GM13977 (cell line): ENCODE measurements around the gene GLB1L2.

Experiments used
- DNase-seq: peaks from one replicate; pipeline ENCODE4 v3.0.0; 2012; ENCODE audit warnings: low spot score
- in situ Hi-C: fragments of 300-500 bp; cut with MboI; formaldehyde crosslinking; loops from one replicate; pipeline ENCODE4 v1.12.0; 2022; ENCODE audit warnings: low sequenced_read_pairs, low pct_unique_long_range_greater_than_20kb, mixed read lengths, inconsistent platforms; ENCODE audit not compliant: unreplicated experiment
- TF ChIP-seq, protein P1 (sequence below): IDR thresholded peaks from 2 replicates; pipeline ENCODE4 v1.5.1; 2012; ENCODE audit warnings: mild to moderate bottlenecking, control low read depth; ENCODE audit not compliant: insufficient read depth; ENCODE audit errors: extremely low read depth, missing control alignments

Gene GLB1L2

DNA sequence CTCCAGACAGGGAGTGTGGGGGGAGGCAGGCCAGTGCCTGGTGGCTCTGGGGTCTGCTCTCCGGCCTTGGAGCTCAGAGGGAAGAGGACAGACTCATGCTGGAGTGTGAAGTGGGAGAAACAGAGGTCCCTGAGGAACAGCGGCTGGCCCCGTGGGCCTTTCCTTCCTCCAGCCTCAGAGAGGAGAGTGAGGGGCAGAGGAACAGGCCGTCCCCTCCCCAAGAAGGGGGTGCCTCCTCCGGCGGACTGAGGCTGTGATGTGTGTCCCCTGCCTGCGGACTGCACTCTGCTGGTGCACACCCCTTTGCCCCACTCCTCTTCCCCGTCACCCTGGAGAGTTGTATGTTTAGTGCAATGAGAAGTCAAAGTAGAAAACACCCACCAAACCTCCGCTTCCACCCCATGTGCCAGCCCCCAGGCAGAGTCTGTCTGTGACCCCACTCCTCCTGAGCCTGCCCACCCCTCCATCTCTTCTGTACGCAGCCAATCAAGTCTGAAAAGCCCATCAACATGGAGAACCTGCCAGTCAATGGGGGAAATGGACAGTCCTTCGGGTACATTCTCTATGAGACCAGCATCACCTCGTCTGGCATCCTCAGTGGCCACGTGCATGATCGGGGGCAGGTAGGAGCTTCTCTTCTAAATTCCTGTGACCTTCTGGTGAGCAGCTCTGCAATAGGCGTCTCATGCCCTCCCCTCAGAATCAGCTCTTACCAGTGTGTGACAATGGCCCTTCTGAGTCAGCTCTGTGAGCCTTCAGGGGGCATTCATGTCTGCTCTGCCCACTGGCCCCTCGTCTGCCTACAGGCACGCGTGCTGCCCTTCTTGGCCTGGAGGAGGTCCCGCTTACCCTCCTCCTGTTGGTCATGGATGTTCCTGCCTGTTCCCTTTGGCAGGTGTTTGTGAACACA is 39.0 kb downstream of the GLB1L2 start:
- TF ChIP-seq, protein P1, sequence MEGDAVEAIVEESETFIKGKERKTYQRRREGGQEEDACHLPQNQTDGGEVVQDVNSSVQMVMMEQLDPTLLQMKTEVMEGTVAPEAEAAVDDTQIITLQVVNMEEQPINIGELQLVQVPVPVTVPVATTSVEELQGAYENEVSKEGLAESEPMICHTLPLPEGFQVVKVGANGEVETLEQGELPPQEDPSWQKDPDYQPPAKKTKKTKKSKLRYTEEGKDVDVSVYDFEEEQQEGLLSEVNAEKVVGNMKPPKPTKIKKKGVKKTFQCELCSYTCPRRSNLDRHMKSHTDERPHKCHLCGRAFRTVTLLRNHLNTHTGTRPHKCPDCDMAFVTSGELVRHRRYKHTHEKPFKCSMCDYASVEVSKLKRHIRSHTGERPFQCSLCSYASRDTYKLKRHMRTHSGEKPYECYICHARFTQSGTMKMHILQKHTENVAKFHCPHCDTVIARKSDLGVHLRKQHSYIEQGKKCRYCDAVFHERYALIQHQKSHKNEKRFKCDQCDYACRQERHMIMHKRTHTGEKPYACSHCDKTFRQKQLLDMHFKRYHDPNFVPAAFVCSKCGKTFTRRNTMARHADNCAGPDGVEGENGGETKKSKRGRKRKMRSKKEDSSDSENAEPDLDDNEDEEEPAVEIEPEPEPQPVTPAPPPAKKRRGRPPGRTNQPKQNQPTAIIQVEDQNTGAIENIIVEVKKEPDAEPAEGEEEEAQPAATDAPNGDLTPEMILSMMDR: no peak
- in situ Hi-C loops: no loop called here

DNA sequence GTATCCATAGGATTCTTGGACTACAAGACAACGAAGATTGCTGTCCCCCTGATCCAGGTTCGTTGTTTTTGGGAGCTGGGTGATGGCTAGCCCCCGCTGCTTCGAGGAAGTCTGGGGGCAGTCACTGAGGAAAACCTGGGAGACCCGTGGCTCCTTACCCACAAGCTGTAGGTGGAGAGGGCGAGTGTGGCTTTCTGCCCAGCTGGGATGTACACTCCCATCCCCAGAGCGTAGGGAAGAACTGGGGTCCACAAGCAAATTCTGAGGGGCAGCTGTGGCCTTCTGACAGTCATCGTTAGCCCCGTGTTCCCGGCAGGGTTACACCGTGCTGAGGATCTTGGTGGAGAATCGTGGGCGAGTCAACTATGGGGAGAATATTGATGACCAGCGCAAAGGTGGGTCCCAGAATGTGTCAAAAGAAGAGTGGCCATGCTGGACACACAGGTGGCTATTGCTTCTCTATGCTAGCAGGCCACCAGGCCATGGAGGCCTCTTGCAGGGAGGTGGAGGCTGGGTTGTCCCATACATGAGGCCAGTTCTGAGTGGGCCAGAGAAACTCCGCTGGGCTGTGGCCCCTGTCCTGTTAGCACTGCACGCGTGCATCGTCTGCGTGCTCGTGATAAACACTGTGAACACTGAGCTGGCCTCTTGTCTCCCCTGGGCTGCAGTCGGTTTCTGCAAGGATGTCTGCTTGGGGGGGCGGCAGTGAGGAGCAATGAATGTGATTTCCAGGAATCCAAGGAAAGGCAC is 39.8 kb downstream of the GLB1L2 start:
- in situ Hi-C loops: no loop called here
- TF ChIP-seq, protein P1: no peak
- no peak for DNase-seq

More for the DNA sequence above, 39.0 kb downstream of the GLB1L2 start:
- no peak for DNase-seq

DNA sequence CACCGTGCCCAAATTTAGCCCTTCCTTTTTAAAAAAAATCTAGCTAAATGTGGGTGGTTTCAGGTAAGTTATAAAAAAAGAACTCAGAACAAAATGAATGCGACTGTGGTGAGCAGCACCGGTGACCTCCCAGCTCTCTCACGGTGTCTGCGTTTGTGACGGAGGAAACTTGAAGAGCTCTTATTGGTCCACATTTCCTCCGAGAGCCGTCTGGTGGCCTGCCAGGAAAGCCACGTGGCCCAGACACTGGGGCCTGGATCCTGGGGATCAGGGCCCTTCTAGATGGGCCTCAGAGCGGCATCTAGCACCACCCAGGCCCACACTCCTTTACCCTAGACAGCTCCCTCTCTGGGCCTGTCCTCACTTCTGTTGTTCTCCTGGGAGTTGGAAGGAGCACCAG is 40.7 kb downstream of the GLB1L2 start:
- in situ Hi-C loops: no loop called here
- TF ChIP-seq, protein P1: no peak
- DNase-seq: no peak

DNA sequence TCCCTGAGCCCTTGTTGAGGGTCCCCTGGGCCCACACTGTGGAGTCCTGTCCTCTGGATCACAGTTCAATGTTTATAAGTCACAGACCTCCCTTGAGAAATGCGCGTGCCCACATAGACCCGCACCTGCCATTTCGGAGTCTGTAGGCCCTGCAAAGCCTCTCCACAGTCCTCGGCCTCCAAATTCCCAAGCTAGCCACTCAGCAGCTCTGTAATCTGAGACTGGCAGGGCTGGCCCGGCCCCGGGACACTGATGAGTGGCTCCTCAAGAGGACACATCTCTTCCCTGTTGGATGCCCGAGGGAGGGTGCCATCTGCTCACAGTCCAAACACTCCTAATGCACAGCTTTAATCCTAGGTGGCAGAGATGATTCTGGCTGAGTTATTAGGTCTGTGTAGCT is 41.2 kb downstream of the GLB1L2 start:
- DNase-seq: no peak
- TF ChIP-seq, protein P1: no peak

DNA sequence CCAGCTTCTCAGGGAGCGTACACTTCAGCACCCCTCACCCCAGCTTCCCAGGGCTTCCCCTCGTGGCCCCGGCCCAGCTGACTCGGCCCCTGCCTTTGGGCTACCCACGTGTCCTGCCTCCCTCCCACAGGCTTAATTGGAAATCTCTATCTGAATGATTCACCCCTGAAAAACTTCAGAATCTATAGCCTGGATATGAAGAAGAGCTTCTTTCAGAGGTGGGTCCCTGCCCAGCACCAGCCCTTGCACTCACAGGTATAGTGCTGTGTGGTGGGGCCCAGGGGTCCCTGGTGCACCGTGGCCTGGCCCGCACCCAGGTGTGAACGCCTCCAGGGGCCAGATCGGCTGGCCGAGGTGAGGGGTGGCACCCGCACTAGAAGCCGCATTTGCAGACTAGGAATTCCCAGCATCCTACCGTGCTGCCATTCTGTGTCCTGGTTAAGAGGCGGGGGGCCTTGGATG is 41.8 kb downstream of the GLB1L2 start:
- in situ Hi-C loops: no loop called here
- no peak for DNase-seq

More for the DNA sequence above, 41.2 kb downstream of the GLB1L2 start:
- in situ Hi-C loops: no loop called here

DNA sequence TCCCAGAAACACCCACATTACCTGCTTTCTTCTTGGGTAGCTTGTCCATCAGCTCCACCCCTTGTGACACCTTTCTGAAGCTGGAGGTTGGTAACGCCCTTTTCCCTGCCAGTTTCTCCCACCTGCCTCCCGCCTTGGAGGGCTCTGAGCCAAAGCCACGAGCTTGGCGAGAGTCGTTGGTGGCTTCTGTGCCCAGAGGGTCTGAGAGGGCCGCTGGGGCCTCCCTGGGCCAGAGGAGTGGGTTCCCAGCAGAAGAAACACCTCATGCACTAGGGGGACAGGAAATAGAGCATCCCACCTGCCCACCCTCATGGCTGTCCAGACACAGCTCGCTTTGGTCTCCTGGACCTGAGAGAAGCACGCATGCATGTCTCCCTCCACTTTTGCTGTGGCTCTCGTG is 42.4 kb downstream of the GLB1L2 start:
- TF ChIP-seq, protein P1: no peak
- no peak for DNase-seq
- in situ Hi-C loops: no loop called here

More for the DNA sequence above, 41.8 kb downstream of the GLB1L2 start:
- TF ChIP-seq, protein P1: no peak
